ENCODE results near the gene ZNF644. TPM values are rescaled to one million over a fixed set of nuclear protein-coding genes. Genes with fewer than 3 reads are reported as not detected.

The ZNF644 gene
- total RNA-seq, 1 experiment from 2014 or later = 36.5 TPM

- Histone ChIP-seq H3K27me3 (ENCODE audit: insufficient read depth, low read depth) (no peaks in the 10 kb centered on the region), H3K4me3 (no peak overlapping the region), H2AFZ (no peak overlapping the region), H3F3A (ENCODE audit: insufficient read depth, low read depth) (no peaks in the 10 kb centered on the region), H3K27ac (no peak overlapping the region), H3K9me2 (ENCODE audit: insufficient read depth) (no peaks in the 10 kb centered on the region), H4K20me1 (ENCODE audit: insufficient read depth) (no peaks in the 10 kb centered on the region), H3K36me3 (ENCODE audit: low read depth) (no peaks in the 10 kb centered on the region), H3K9me3 (ENCODE audit: insufficient read depth, low read depth) (peaks cover 14% of the 10 kb centered on the region), H3K79me2 (ENCODE audit: low read depth) (no peaks in the 10 kb centered on the region), H3K4me2 (no peak overlapping the region), H3K4me1 (replicated peaks; ENCODE audit: insufficient read depth) (no peaks in the 10 kb centered on the region)
- BruUV-seq (replicated peaks) = no TSS peak
- CTCF ChIA-PET = no interaction called here
- POLR2A ChIA-PET (ENCODE audit: unreplicated experiment) = no interaction called here
- TF ChIP-seq EZH2 (IDR thresholded peaks at IDR 0.05; ENCODE audit: low read depth) = no peak
- TF ChIP-seq, protein P1, sequence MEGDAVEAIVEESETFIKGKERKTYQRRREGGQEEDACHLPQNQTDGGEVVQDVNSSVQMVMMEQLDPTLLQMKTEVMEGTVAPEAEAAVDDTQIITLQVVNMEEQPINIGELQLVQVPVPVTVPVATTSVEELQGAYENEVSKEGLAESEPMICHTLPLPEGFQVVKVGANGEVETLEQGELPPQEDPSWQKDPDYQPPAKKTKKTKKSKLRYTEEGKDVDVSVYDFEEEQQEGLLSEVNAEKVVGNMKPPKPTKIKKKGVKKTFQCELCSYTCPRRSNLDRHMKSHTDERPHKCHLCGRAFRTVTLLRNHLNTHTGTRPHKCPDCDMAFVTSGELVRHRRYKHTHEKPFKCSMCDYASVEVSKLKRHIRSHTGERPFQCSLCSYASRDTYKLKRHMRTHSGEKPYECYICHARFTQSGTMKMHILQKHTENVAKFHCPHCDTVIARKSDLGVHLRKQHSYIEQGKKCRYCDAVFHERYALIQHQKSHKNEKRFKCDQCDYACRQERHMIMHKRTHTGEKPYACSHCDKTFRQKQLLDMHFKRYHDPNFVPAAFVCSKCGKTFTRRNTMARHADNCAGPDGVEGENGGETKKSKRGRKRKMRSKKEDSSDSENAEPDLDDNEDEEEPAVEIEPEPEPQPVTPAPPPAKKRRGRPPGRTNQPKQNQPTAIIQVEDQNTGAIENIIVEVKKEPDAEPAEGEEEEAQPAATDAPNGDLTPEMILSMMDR (conservative IDR thresholded peaks at IDR 0.05) = no peak
- DNase-seq = no peak
- intact Hi-C loops (cut with micrococcal nuclease; ENCODE audit: unreplicated experiment) = no loop called here
Observed at GRCh38 chr1:91036894-91037829, 15.3 kb upstream of the ZNF644 start.

- Histone ChIP-seq H3K9me2 (ENCODE audit: insufficient read depth) (no peaks in the 10 kb centered on the region), H3K36me3 (ENCODE audit: low read depth) (no peaks in the 10 kb centered on the region), H3F3A (ENCODE audit: insufficient read depth, low read depth) (no peaks in the 10 kb centered on the region), H4K20me1 (ENCODE audit: insufficient read depth) (no peaks in the 10 kb centered on the region), H3K27ac (no peak overlapping the region), H2AFZ (no peak overlapping the region), H3K27me3 (ENCODE audit: insufficient read depth, low read depth) (no peaks in the 10 kb centered on the region), H3K4me3 (no peak overlapping the region), H3K79me2 (ENCODE audit: low read depth) (no peaks in the 10 kb centered on the region), H3K9me3 (ENCODE audit: insufficient read depth, low read depth) (no peaks in the 10 kb centered on the region), H3K4me2 (no peak overlapping the region), H3K4me1 (replicated peaks; ENCODE audit: insufficient read depth) (no peaks in the 10 kb centered on the region)
- ChIA-PET CTCF (no interaction called here), POLR2A (ENCODE audit: unreplicated experiment) (no interaction called here)
- no peak for DNase-seq
- TF ChIP-seq EZH2 (IDR thresholded peaks at IDR 0.05; ENCODE audit: low read depth) = no peak
- TF ChIP-seq, protein P1 (conservative IDR thresholded peaks at IDR 0.05) = no peak
- no TSS peak for BruUV-seq (replicated peaks)
- intact Hi-C loops (cut with micrococcal nuclease; ENCODE audit: unreplicated experiment) = no loop called here
Observed at GRCh38 chr1:91032349-91032748, 10.5 kb upstream of the ZNF644 start.

GRCh38 chr1:91031081-91031480, 9.2 kb upstream of the ZNF644 start:
- no peaks in the 10 kb centered on the region for H3K4me1 ChIP-seq (replicated peaks; ENCODE audit: insufficient read depth)
- H3K79me2 ChIP-seq (ENCODE audit: low read depth) = no peaks in the 10 kb centered on the region
- no peaks in the 10 kb centered on the region for H3K27me3 ChIP-seq (ENCODE audit: insufficient read depth, low read depth)
- H2AFZ ChIP-seq = no peak overlapping the region
- H3K9me2 ChIP-seq (ENCODE audit: insufficient read depth) = no peaks in the 10 kb centered on the region
- H3K9me3 ChIP-seq (ENCODE audit: insufficient read depth, low read depth) = no peaks in the 10 kb centered on the region
- ChIA-PET CTCF (no interaction called here), POLR2A (ENCODE audit: unreplicated experiment) (no interaction called here)
- DNase-seq = no peak
- no peak overlapping the region for H3K4me3 ChIP-seq
- H3K27ac ChIP-seq = no peak overlapping the region
- H3K4me2 ChIP-seq = no peak overlapping the region
- no peak for TF ChIP-seq EZH2 (IDR thresholded peaks at IDR 0.05; ENCODE audit: low read depth)
- TF ChIP-seq, protein P1 (conservative IDR thresholded peaks at IDR 0.05) = no peak
- intact Hi-C loops (cut with micrococcal nuclease; ENCODE audit: unreplicated experiment) = no loop called here
- no peaks in the 10 kb centered on the region for H4K20me1 ChIP-seq (ENCODE audit: insufficient read depth)
- H3F3A ChIP-seq (ENCODE audit: insufficient read depth, low read depth) = no peaks in the 10 kb centered on the region
- no TSS peak for BruUV-seq (replicated peaks)
- no peaks in the 10 kb centered on the region for H3K36me3 ChIP-seq (ENCODE audit: low read depth)
